ENCODE measurements around the gene DOP1B. TPM values are rescaled to one million over a fixed set of nuclear protein-coding genes. Genes with fewer than 3 reads are reported as not detected.
"Not testable (repeated sequence)": the region's sequence is repeated elsewhere in the genome, so short reads cannot be mapped to it uniquely, and the experiment has no call there.

DOP1B gene
- total RNA-seq, 6 donors from 2014 or later, result 13.7 to 78.6 (median 23.0) TPM

GRCh38 chr21:36127250-36127904, 29.2 kb upstream of the DOP1B start:
- ATAC-seq (ENCODE audit: low FRiP score in 2 of 2) (no peak), DNase-seq (no peak)
- Histone ChIP-seq H3K36me3 (no peaks in the 10 kb centered on the region), H3K27me3 (no peaks in the 10 kb centered on the region), H3K27ac (peak overlapping the region in 1 of 4 donors; percentile 69), H3K9me3 (no peaks in the 10 kb centered on the region), H3K4me3 (no peak overlapping the region), H3K4me1 (peaks cover 0 to 26% (median 13%) of the 10 kb centered on the region in 4 donors)
- 76 to 78% methylated on average over 10 of the region's 10 CpGs for WGBS, 2 donors
- TF ChIP-seq POLR2A (IDR thresholded peaks at IDR 0.05) (no peak), EP300 (IDR thresholded peaks at IDR 0.05) (no peak), POLR2AphosphoS5 (IDR thresholded peaks at IDR 0.05) (no peak)
- TF ChIP-seq, protein P1, sequence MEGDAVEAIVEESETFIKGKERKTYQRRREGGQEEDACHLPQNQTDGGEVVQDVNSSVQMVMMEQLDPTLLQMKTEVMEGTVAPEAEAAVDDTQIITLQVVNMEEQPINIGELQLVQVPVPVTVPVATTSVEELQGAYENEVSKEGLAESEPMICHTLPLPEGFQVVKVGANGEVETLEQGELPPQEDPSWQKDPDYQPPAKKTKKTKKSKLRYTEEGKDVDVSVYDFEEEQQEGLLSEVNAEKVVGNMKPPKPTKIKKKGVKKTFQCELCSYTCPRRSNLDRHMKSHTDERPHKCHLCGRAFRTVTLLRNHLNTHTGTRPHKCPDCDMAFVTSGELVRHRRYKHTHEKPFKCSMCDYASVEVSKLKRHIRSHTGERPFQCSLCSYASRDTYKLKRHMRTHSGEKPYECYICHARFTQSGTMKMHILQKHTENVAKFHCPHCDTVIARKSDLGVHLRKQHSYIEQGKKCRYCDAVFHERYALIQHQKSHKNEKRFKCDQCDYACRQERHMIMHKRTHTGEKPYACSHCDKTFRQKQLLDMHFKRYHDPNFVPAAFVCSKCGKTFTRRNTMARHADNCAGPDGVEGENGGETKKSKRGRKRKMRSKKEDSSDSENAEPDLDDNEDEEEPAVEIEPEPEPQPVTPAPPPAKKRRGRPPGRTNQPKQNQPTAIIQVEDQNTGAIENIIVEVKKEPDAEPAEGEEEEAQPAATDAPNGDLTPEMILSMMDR (IDR thresholded peaks at IDR 0.05), result no peak

DNA sequence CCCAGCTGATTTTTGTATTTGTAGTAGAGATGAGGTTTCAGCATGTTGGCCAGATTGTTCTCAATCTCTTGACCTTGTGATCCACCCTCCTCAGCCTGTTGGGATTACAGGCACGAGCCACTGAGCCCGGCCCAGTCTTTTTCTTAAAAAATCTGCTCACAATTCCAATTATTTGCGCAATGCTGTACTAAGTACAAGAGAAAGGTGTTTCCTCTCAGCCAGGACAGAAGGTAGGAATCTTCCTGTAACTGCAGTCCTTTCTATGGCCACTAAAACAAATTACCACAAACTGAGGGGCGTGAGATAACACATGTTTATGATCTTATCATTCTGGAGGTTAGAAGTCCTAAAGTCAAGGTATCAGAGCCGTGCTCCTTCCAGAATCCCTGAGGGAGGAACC, 28.6 kb upstream of the DOP1B start:
- no peak for DNase-seq
- H3K4me3 ChIP-seq, result no peak overlapping the region
- peaks cover 0 to 26% (median 13%) of the 10 kb centered on the region in 4 donors for H3K4me1 ChIP-seq
- WGBS, 2 donors, result 70 to 90% methylated on average over 5 of the region's 5 CpGs
- H3K36me3 ChIP-seq, result no peaks in the 10 kb centered on the region
- no peaks in the 10 kb centered on the region for H3K9me3 ChIP-seq
- peak overlapping the region in 1 of 4 donors; percentile 7 for H3K27ac ChIP-seq
- no peaks in the 10 kb centered on the region for H3K27me3 ChIP-seq
- TF ChIP-seq POLR2AphosphoS5 (IDR thresholded peaks at IDR 0.05), result no peak
- TF ChIP-seq, protein P1 (IDR thresholded peaks at IDR 0.05), result peak in 1 of 6 experiments; percentile 7
- no peak for TF ChIP-seq POLR2A (IDR thresholded peaks at IDR 0.05)
- no peak for TF ChIP-seq EP300 (IDR thresholded peaks at IDR 0.05)
- no peak for ATAC-seq (ENCODE audit: low FRiP score in 2 of 2)

DNA sequence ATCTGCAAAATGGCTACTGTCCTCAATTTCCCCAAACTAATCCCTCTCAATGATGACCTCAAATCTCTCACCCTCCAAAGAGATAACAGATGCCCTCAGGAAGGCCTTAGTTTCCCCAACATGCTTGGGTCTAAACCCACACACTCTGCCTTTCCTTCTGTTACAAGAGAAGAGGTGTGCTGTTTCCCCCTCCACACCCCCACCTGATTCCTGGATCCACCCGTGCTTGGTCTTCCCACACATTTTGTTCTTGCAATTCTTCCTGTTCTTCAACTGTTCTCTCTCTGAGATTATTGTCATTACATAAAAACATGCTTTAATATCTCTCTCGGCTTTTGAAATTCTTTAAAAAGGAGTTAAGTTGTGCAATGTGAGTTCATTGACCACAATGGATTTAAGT, 27.4 kb upstream of the DOP1B start:
- WGBS, 2 donors, result 49 to 56% methylated on average over 2 of the region's 2 CpGs
- Histone ChIP-seq H3K9me3 (no peaks in the 10 kb centered on the region), H3K36me3 (no peaks in the 10 kb centered on the region), H3K4me3 (no peak overlapping the region), H3K4me1 (peaks cover 3 to 30% (median 16%) of the 10 kb centered on the region in 4 donors), H3K27me3 (no peaks in the 10 kb centered on the region), H3K27ac (peak overlapping the region in 1 of 4 donors; percentile 85)
- DNase-seq (no peak), ATAC-seq (ENCODE audit: low FRiP score in 2 of 2) (no peak)
- TF ChIP-seq POLR2A (IDR thresholded peaks at IDR 0.05) (no peak), EP300 (IDR thresholded peaks at IDR 0.05) (no peak), POLR2AphosphoS5 (IDR thresholded peaks at IDR 0.05) (no peak)
- TF ChIP-seq, protein P1 (IDR thresholded peaks at IDR 0.05), result no peak

DNA sequence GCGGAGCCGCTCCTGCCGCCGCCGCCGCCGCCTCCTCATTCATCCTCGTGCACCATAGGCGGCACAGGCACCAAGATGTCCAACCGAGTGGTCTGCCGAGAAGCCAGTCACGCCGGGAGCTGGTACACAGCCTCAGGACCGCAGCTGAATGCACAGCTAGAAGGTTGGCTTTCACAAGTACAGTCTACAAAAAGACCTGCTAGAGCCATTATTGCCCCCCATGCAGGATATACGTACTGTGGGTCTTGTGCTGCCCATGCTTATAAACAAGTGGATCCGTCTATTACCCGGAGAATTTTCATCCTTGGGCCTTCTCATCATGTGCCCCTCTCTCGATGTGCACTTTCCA, 26.2 kb upstream of the DOP1B start:
- Histone ChIP-seq H3K27ac (peak overlapping the region in 1 of 4 donors; percentile 85), H3K4me3 (peak overlapping the region in 3 of 4 donors; percentile 51 to 60 (median 59)), H3K4me1 (peaks cover 9 to 39% (median 25%) of the 10 kb centered on the region in 4 donors)
- not testable (repeated sequence) for H3K9me3 ChIP-seq; DNase-seq; H3K27me3 ChIP-seq; H3K36me3 ChIP-seq; ATAC-seq (ENCODE audit: low FRiP score in 2 of 2)
- 29 to 61% methylated on average over 4 to 7 of the region's 18 CpGs for WGBS, 2 donors

- not testable (repeated sequence) for ATAC-seq (ENCODE audit: low FRiP score in 2 of 2); H3K4me3 ChIP-seq; H3K27me3 ChIP-seq
Observed at GRCh38 chr21:36130839-36131238, 25.8 kb upstream of the DOP1B start.

DNA sequence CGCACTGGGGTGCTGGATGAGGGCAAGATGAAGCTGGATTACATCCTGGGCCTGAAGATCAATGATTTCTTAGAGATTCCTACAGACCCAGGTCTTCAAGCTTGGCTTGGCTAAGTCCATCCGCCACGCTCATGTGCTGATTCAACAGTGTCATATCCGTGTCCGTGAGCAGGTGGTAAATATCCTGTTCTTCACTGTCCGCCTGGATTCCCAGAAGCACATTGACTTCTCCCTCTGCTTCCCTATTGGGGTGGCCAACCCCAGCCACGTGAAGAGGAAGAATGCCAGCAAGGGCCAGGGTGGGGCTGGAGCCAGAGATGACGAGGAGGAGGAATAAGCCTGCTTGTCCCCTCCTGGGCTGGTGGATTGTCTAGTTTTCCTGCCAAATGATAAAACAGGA, 23.9 kb upstream of the DOP1B start:
- TF ChIP-seq EP300 (IDR thresholded peaks at IDR 0.05) (no peak), POLR2AphosphoS5 (IDR thresholded peaks at IDR 0.05) (no peak), POLR2A (IDR thresholded peaks at IDR 0.05) (no peak)
- TF ChIP-seq, protein P1 (IDR thresholded peaks at IDR 0.05), result no peak
- ATAC-seq (ENCODE audit: low FRiP score in 2 of 2) (no peak), DNase-seq (no peak)
- 83 to 84% methylated on average over 7 to 8 of the region's 8 CpGs for WGBS, 2 donors
- peaks cover 9 to 37% (median 20%) of the 10 kb centered on the region in 4 donors for H3K4me1 ChIP-seq
- H3K9me3 ChIP-seq, result no peaks in the 10 kb centered on the region
- peaks cover 0 to 5% (median 0%) of the 10 kb centered on the region in 4 donors for H3K27me3 ChIP-seq
- no peak overlapping the region for H3K27ac ChIP-seq
- no peak overlapping the region for H3K4me3 ChIP-seq
- H3K36me3 ChIP-seq, result no peaks in the 10 kb centered on the region

More at GRCh38 chr21:36130839-36131238, 25.8 kb upstream of the DOP1B start:
- DNase-seq, H3K9me3 ChIP-seq, H3K27ac ChIP-seq, H3K36me3 ChIP-seq: not testable (repeated sequence)
- 91 to 95% methylated on average over 5 of the region's 5 CpGs for WGBS, 2 donors
- H3K4me1 ChIP-seq, result peaks cover 9 to 39% (median 22%) of the 10 kb centered on the region in 4 donors
